H1 (cell line): ENCODE data around the gene PTBP3. TPM values are rescaled to one million over a fixed set of nuclear protein-coding genes. Genes with fewer than 3 reads are reported as not detected.

ENCODE experiments used
- CTCF ChIA-PET: fragments of 300-600 bp; sonication (Branson Sonifier 250); formaldehyde crosslinking; loops from one replicate; lab custom pipeline; 2021; ENCODE audit not compliant: partially characterized antibody; lab: Charles Lee
- POLR2A ChIA-PET: fragments of 300-600 bp; sonication (Branson Sonifier 250); formaldehyde crosslinking; loops from one replicate; lab custom pipeline; 2021; ENCODE audit warnings: inconsistent platforms; ENCODE audit not compliant: partially characterized antibody; lab: Charles Lee
- DNase-seq, 2 experiments: peaks; one replicate each; pipeline versions ENCODE4 v3.0.0 to v3.0.0-alpha.2; 2010 to 2022; ENCODE audit warnings: low spot score in 2 of 2, low read depth in 1 of 2, mixed read lengths in 1 of 2
- FAIRE-seq: peaks from 2 replicates; lab custom pipeline; 2011; peaks lifted over from hg19 to GRCh38; lab: Jason Lieb, UNC
- H2AFZ ChIP-seq: 2 replicates; pipeline ENCODE4 v1.8.1; 2012; ENCODE audit warnings: low read length, inconsistent platforms
- H2AK5ac ChIP-seq: 2 replicates; pipeline ENCODE4 v1.6.1; 2013; ENCODE audit warnings: low read depth, low read length
- H2BK120ac ChIP-seq: replicated peaks from 2 replicates; pipeline ENCODE3; 2013; ENCODE audit warnings: low read depth, low read length, inconsistent platforms
- H2BK12ac ChIP-seq: 2 replicates; pipeline ENCODE4 v1.6.1; 2013; ENCODE audit warnings: low read depth, low read length
- H2BK15ac ChIP-seq: 2 replicates; pipeline ENCODE4 v1.6.1; 2013; ENCODE audit warnings: low read length
- H2BK20ac ChIP-seq: 2 replicates; pipeline ENCODE4 v1.6.1; 2013; ENCODE audit warnings: low read length
- H2BK5ac ChIP-seq: 2 replicates; pipeline ENCODE4 v1.6.1; 2013; ENCODE audit warnings: low read depth, low read length
- H3K14ac ChIP-seq: 2 replicates; pipeline ENCODE4 v1.6.1; 2013; ENCODE audit warnings: inconsistent platforms; ENCODE audit not compliant: insufficient read length
- H3K18ac ChIP-seq: 2 replicates; pipeline ENCODE4 v1.6.1; 2013; ENCODE audit warnings: low read length; ENCODE audit errors: extremely low read depth
- H3K23ac ChIP-seq: 2 replicates; pipeline ENCODE4 v1.6.1; 2013; ENCODE audit warnings: inconsistent platforms; ENCODE audit not compliant: insufficient read length
- H3K23me2 ChIP-seq: 2 replicates; pipeline ENCODE4 v1.6.1; 2013; ENCODE audit warnings: low read depth, low read length
- H3K27ac ChIP-seq: 2 replicates; pipeline ENCODE4 v1.6.1; 2011; ENCODE audit warnings: low read depth, low read length, inconsistent platforms
- H3K27me3 ChIP-seq, 4 experiments: replicated peaks in 1 of 4; 1 replicate in 1 of 4; 2 replicates in 3 of 4; pipeline versions ENCODE4 v1.6.1 to v1.8.1; 2011 to 2013; ENCODE audit warnings: low read length in 3 of 4, mild to moderate bottlenecking in 3 of 4, inconsistent platforms in 2 of 4, mixed read lengths in 2 of 4, moderate library complexity in 1 of 4; ENCODE audit not compliant: control insufficient read depth in 3 of 4, insufficient read depth in 3 of 4; ENCODE audit errors: extremely low read depth in 1 of 4
- H3K36me3 ChIP-seq, 4 experiments: 2 replicates each; pipeline versions ENCODE4 v1.6.1 to v1.8.1; 2011 to 2013; ENCODE audit warnings: mild to moderate bottlenecking in 4 of 4, low read length in 3 of 4, moderate library complexity in 2 of 4, control low read depth in 1 of 4, inconsistent platforms in 1 of 4; ENCODE audit not compliant: insufficient read depth in 4 of 4, control insufficient read depth in 2 of 4
- H3K4ac ChIP-seq: replicated peaks from 2 replicates; pipeline ENCODE3; 2013; ENCODE audit warnings: low read length, low read depth, mixed read lengths, inconsistent platforms; ENCODE audit not compliant: insufficient read length
- H3K4me1 ChIP-seq, 4 experiments: replicated peaks in 1 of 4; 1 replicate in 1 of 4; 2 replicates in 3 of 4; pipeline versions ENCODE4 v1.6.1 to v1.8.1; 2011 to 2013; ENCODE audit warnings: low read length in 3 of 4, inconsistent platforms in 2 of 4, mixed read lengths in 1 of 4; ENCODE audit not compliant: insufficient read depth in 4 of 4, control insufficient read depth in 3 of 4
- H3K4me2 ChIP-seq, 2 experiments: 2 replicates each; pipeline versions ENCODE4 v1.6.1 to v1.8.1; 2011 to 2013; ENCODE audit warnings: low read depth in 2 of 2, low read length in 2 of 2, control low read depth in 1 of 2, inconsistent platforms in 1 of 2, mild to moderate bottlenecking in 1 of 2; ENCODE audit not compliant: insufficient read depth in 1 of 2
- H3K4me3 ChIP-seq, 4 experiments: fragments of 200-600, 300-600 bp in 1 of 4; sonication (generic), shearing (Covaris generic), sonication (Bioruptor Twin) in 1 of 4; 2 replicates each; pipeline versions ENCODE4 v1.5.1 to v1.8.1; 2011 to 2016; ENCODE audit warnings: low read length in 4 of 4, low read depth in 3 of 4, control low read depth in 2 of 4, inconsistent platforms in 2 of 4, mild to moderate bottlenecking in 2 of 4, mixed read lengths in 1 of 4, moderate library complexity in 1 of 4; ENCODE audit not compliant: insufficient read depth in 2 of 4; ENCODE audit errors: extremely low read depth in 1 of 4
- H3K56ac ChIP-seq: replicated peaks from 2 replicates; pipeline ENCODE3; 2013; ENCODE audit warnings: low read depth, mild to moderate bottlenecking, mixed read lengths, low read length, inconsistent platforms; ENCODE audit not compliant: insufficient read length
- H3K79me1 ChIP-seq: 2 replicates; pipeline ENCODE4 v1.6.1; 2013; ENCODE audit warnings: low read depth, low read length, control low read depth
- H3K79me2 ChIP-seq, 2 experiments: 2 replicates each; pipeline versions ENCODE4 v1.6.1 to v1.8.1; 2012 to 2013; ENCODE audit warnings: low read length in 2 of 2, mild to moderate bottlenecking in 2 of 2, inconsistent platforms in 1 of 2; ENCODE audit not compliant: insufficient read depth in 2 of 2, control insufficient read depth in 1 of 2
- H3K9ac ChIP-seq, 4 experiments: replicated peaks in 1 of 4; 1 replicate in 1 of 4; 2 replicates in 3 of 4; pipeline versions ENCODE4 v1.6.1 to v1.8.1; 2011 to 2013; ENCODE audit warnings: low read depth in 3 of 4, low read length in 3 of 4, control low read depth in 2 of 4, mild to moderate bottlenecking in 2 of 4, moderate library complexity in 2 of 4, inconsistent platforms in 1 of 4; ENCODE audit errors: extremely low read depth in 1 of 4
- H3K9me3 ChIP-seq, 2 experiments: 2 replicates each; pipeline versions ENCODE4 v1.6.1 to v1.8.1; 2012 to 2013; ENCODE audit warnings: mild to moderate bottlenecking in 2 of 2, moderate library complexity in 2 of 2, control low read depth in 1 of 2, inconsistent platforms in 1 of 2, low read depth in 1 of 2, low read length in 1 of 2, mixed read lengths in 1 of 2; ENCODE audit not compliant: insufficient read depth in 2 of 2
- H4K20me1 ChIP-seq, 2 experiments: replicated peaks in 1 of 2; 2 replicates each; pipeline versions ENCODE3 to v1.8.1; 2011 to 2013; ENCODE audit warnings: inconsistent platforms in 2 of 2, low read length in 2 of 2, mild to moderate bottlenecking in 1 of 2; ENCODE audit not compliant: insufficient read depth in 2 of 2, control insufficient read depth in 1 of 2
- H4K5ac ChIP-seq: 2 replicates; pipeline ENCODE4 v1.6.1; 2013; ENCODE audit warnings: low read length, low read depth, mixed read lengths, inconsistent platforms; ENCODE audit not compliant: insufficient read length
- H4K8ac ChIP-seq: 2 replicates; pipeline ENCODE4 v1.8.0; 2013; ENCODE audit warnings: mild to moderate bottlenecking, moderate library complexity, low read length, inconsistent platforms; ENCODE audit not compliant: insufficient read depth; ENCODE audit errors: extremely low read depth
- H4K91ac ChIP-seq: replicated peaks from 2 replicates; pipeline ENCODE3; 2013; ENCODE audit warnings: low read length, mixed read lengths, inconsistent platforms; ENCODE audit not compliant: insufficient read length
- ATF2 ChIP-seq: IDR thresholded peaks from 2 replicates; pipeline ENCODE4 v1.6.1; 2012; ENCODE audit warnings: low read length, inconsistent platforms
- BCL11A ChIP-seq, 2 experiments: IDR thresholded peaks; one replicate each; pipeline ENCODE4 v1.6.1; 2011; ENCODE audit warnings: low read depth in 2 of 2, low read length in 2 of 2, mild to moderate bottlenecking in 2 of 2
- E2F6 ChIP-seq: IDR thresholded peaks from 2 replicates; pipeline ENCODE4 v1.6.1; 2012; ENCODE audit warnings: inconsistent platforms
- EGR1 ChIP-seq: IDR thresholded peaks from 2 replicates; pipeline ENCODE4 v1.6.1; 2011; ENCODE audit warnings: low read depth, low read length, borderline replicate concordance
- FOSL1 ChIP-seq: IDR thresholded peaks from 2 replicates; pipeline ENCODE4 v1.6.1; 2011; ENCODE audit warnings: mild to moderate bottlenecking, low read depth, low read length, moderate library complexity; ENCODE audit not compliant: insufficient read depth
- KDM5A ChIP-seq: fragments of 200-600 bp; IDR thresholded peaks from 2 replicates; pipeline ENCODE4 v1.7.1; 2012; ENCODE audit warnings: mild to moderate bottlenecking, low read length, inconsistent platforms, mixed read lengths
- PHF8 ChIP-seq: fragments of 200-600 bp; sonication (generic); conservative IDR thresholded peaks from 2 replicates; pipeline ENCODE4 v1.7.1; 2012; ENCODE audit warnings: low read depth, mild to moderate bottlenecking, inconsistent platforms, low read length, moderate library complexity
- RBBP5 ChIP-seq: IDR thresholded peaks from 2 replicates; pipeline ENCODE4 v1.7.1; 2012; ENCODE audit warnings: low read depth, mild to moderate bottlenecking, inconsistent platforms, low read length, moderate library complexity, borderline replicate concordance
- SIN3A ChIP-seq, 2 experiments: IDR thresholded peaks in 1 of 2; conservative IDR thresholded peaks in 1 of 2; 2 replicates each; pipeline ENCODE4 v1.6.1; 2011 to 2012; ENCODE audit warnings: low read length in 2 of 2, improper control_type of control experiment in 1 of 2, low read depth in 1 of 2, mild to moderate bottlenecking in 1 of 2
- TAF1 ChIP-seq: IDR thresholded peaks from 2 replicates; pipeline ENCODE4 v1.6.1; 2011; ENCODE audit warnings: mild to moderate bottlenecking, low read depth, low read length
- TEAD4 ChIP-seq: IDR thresholded peaks from 2 replicates; pipeline ENCODE4 v1.6.1; 2012; ENCODE audit warnings: low read depth, low read length, inconsistent platforms, mixed read lengths
- YY1 ChIP-seq: IDR thresholded peaks from 2 replicates; pipeline ENCODE4 v1.6.1; 2011; ENCODE audit warnings: low read depth, mild to moderate bottlenecking, low read length
- WGBS, 2 experiments: shearing (Covaris generic) in 1 of 2; methylation state at CpG; one replicate each; pipeline versions ENCODE4 v1.1.6 to v1.1.7; 2013 to 2015; ENCODE audit warnings: low lambda C conversion rate in 2 of 2, mixed read lengths in 2 of 2, inconsistent platforms in 1 of 2, low coverage in 1 of 2, missing lambda C conversion rate in 1 of 2; ENCODE audit not compliant: insufficient replicate concordance in 2 of 2, insufficient coverage in 1 of 2, insufficient read length in 1 of 2; ENCODE audit errors: extremely low coverage in 1 of 2, missing lambda C conversion rate in 1 of 2; 5-methylcytosine and 5-hydroxymethylcytosine counted together
- polyA plus RNA-seq, 7 experiments: library from polyadenylated mRNA; depleted of rRNA in 3 of 7; stranded (reverse) in 5 of 7; unstranded in 2 of 7; fragments of >200 nt in 5 of 7; fragments of 200-250 nt in 2 of 7; gene quantifications; 1 replicate in 5 of 7; 2 replicates in 1 of 7; 4 replicates in 1 of 7; pipeline versions ENCODE4 v1.2.1 to v1.2.3, GENCODE V29; 2011 to 2013; ENCODE audit warnings: missing spikeins in 2 of 7, mixed read lengths in 2 of 7
- total RNA-seq: library from RNA; stranded (reverse); fragmentation: NEBNext Ultra II Directional; extraction: Animal tissue kit (Norgen Biotek cat#: 25700); gene quantifications from 2 replicates; pipeline ENCODE4 v1.2.1, GENCODE V29; 2021

Gene PTBP3
- total and polyA plus RNA-seq, 2 of the 8 experiments (the other 6 are each of a cell fraction or from before 2014, with no cell fraction given), result 51.0 to 124 TPM

- Histone ChIP-seq H2BK5ac (no peak overlapping the region), H3K36me3 (peaks cover 0 to 3% (median 0%) of the 10 kb centered on the region in 4 experiments; a peak in 2 of 8 replicates), H3K56ac (no peak overlapping the region), H2BK120ac (no peak overlapping the region), H4K5ac (no peak overlapping the region), H3K23ac (no peak overlapping the region), H3K27me3 (no peaks in the 10 kb centered on the region), H3K4ac (no peak overlapping the region), H4K91ac (no peak overlapping the region), H3K4me2 (no peak overlapping the region), H3K9ac (no peak overlapping the region), H3K14ac (no peak overlapping the region), H2BK20ac (no peak overlapping the region), H4K8ac (no peak overlapping the region), H3K27ac (no peak overlapping the region), H3K4me3 (no peak overlapping the region), H3K4me1 (no peaks in the 10 kb centered on the region), H3K23me2 (no peaks in the 10 kb centered on the region), H3K79me1 (no peaks in the 10 kb centered on the region), H2AFZ (no peak overlapping the region), H3K18ac (no peak overlapping the region), H2AK5ac (no peak overlapping the region), H4K20me1 (no peaks in the 10 kb centered on the region), H2BK15ac (no peak overlapping the region), H3K79me2 (peaks cover 0 to 5% of the 10 kb centered on the region in 2 experiments; a peak in 1 of 4 replicates), H2BK12ac (no peak overlapping the region), H3K9me3 (no peaks in the 10 kb centered on the region)
- CTCF ChIA-PET, result interaction anchor here (0.7 kb wide), 1 partner anchor 144 kb away, joined by 3 read pairs; no protein-coding TSS in a partner anchor
- FAIRE-seq (no peak), DNase-seq (no peak)
- 87% methylated on average over 8 of the region's 9 CpGs; no CpG with 5 or more reads in 1 of the 2 experiments for WGBS, 2 experiments
- POLR2A ChIA-PET, result no interaction called here
- TF ChIP-seq TEAD4 (no peak), SIN3A (conservative IDR thresholded peaks at IDR 0.05 in 1 of 2, IDR thresholded peaks at IDR 0.05 in 1 of 2; ENCODE audit: low read depth in 1 of 2, low read length in 2 of 2) (no peak), E2F6 (no peak), PHF8 (no peak), TAF1 (no peak), FOSL1 (no peak), RBBP5 (no peak), KDM5A (no peak), EGR1 (no peak), YY1 (no peak), ATF2 (no peak), BCL11A (IDR thresholded peaks at IDR 0.05; ENCODE audit: low read depth in 2 of 2, low read length in 2 of 2) (no peak)
Observed at GRCh38 chr9:112265391-112265790, 68.0 kb downstream of the PTBP3 start.
